IMR-90 (cell line): ENCODE data around the gene MICA. TPM values are rescaled to one million over a fixed set of nuclear protein-coding genes. Genes with fewer than 3 reads are reported as not detected.

Source experiments
- ATAC-seq: fragments of 200-7000 bp; cut with Tn5 transposase; 2 replicates; pipeline ENCODE4 v1.9.1; 2020; ENCODE audit warnings: low read depth, mild to moderate bottlenecking, moderate library complexity
- BruUV-seq: library from RNA; stranded (reverse); fragments of 400-500 nt; replicated peaks from 2 replicates; lab custom pipeline; 2021; lab: Mats Ljungman, UMichigan
- CTCF ChIA-PET: fragments of 300-600 bp; formaldehyde crosslinking; extraction: SDS; loops from one replicate; lab custom pipeline; 2021; ENCODE audit warnings: antibody characterized with exemption; lab: Yijun Ruan, JAX
- POLR2A ChIA-PET: fragments of 300-600 bp; sonication (Branson Sonifier 250); formaldehyde crosslinking; loops from one replicate; lab custom pipeline; 2022; ENCODE audit warnings: antibody characterized with exemption; ENCODE audit not compliant: unreplicated experiment; lab: Charles Lee
- DNase-seq: peaks from one replicate; pipeline ENCODE4 v3.0.0; 2013
- H2AFZ ChIP-seq: replicated peaks from 2 replicates; pipeline ENCODE3; 2013; ENCODE audit warnings: low read length, mild to moderate bottlenecking; ENCODE audit not compliant: poor library complexity
- H2AK5ac ChIP-seq: 2 replicates; pipeline ENCODE4 v1.6.1; 2013; ENCODE audit warnings: low read depth, low read length, inconsistent platforms
- H2AK9ac ChIP-seq: replicated peaks from 2 replicates; pipeline ENCODE3; 2013; ENCODE audit warnings: mild to moderate bottlenecking, low read depth, low read length, moderate library complexity; ENCODE audit not compliant: poor library complexity
- H2BK120ac ChIP-seq: 2 replicates; pipeline ENCODE4 v1.6.1; 2013; ENCODE audit warnings: low read depth, low read length, inconsistent platforms
- H2BK15ac ChIP-seq: 3 replicates; pipeline ENCODE4 v1.6.1; 2013; ENCODE audit warnings: low read depth, low read length, inconsistent platforms
- H2BK20ac ChIP-seq: 2 replicates; pipeline ENCODE4 v1.6.1; 2013; ENCODE audit warnings: low read depth, mild to moderate bottlenecking, inconsistent platforms, low read length, moderate library complexity
- H2BK5ac ChIP-seq: 2 replicates; pipeline ENCODE4 v1.6.1; 2013; ENCODE audit warnings: mild to moderate bottlenecking, low read depth, low read length, inconsistent platforms; ENCODE audit not compliant: poor library complexity, severe bottlenecking
- H3K14ac ChIP-seq: replicated peaks from 2 replicates; pipeline ENCODE4 v1.6.1; 2013; ENCODE audit warnings: low read depth, low read length, inconsistent platforms
- H3K18ac ChIP-seq: 2 replicates; pipeline ENCODE4 v1.6.1; 2013; ENCODE audit warnings: low read depth, low read length, control low read depth
- H3K23ac ChIP-seq: 2 replicates; pipeline ENCODE4 v1.6.1; 2013; ENCODE audit warnings: low read depth, low read length, inconsistent platforms
- H3K27ac ChIP-seq: 2 replicates; pipeline ENCODE4 v1.5.1; 2013; ENCODE audit warnings: mild to moderate bottlenecking, control low read depth, low read length; ENCODE audit not compliant: insufficient read depth
- H3K27me3 ChIP-seq: 2 replicates; pipeline ENCODE4 v1.6.1; 2013; ENCODE audit warnings: low read length; ENCODE audit not compliant: control insufficient read depth, insufficient read depth
- H3K36me3 ChIP-seq: 2 replicates; pipeline ENCODE4 v1.6.1; 2013; ENCODE audit warnings: low read length, mixed read lengths; ENCODE audit not compliant: control insufficient read depth, insufficient read depth
- H3K4ac ChIP-seq: 2 replicates; pipeline ENCODE4 v1.6.1; 2013; ENCODE audit warnings: low read depth, low read length, inconsistent platforms
- H3K4me1 ChIP-seq: 2 replicates; pipeline ENCODE4 v1.6.1; 2013; ENCODE audit warnings: low read length, mixed read lengths; ENCODE audit not compliant: control insufficient read depth, insufficient read depth
- H3K4me2 ChIP-seq: 2 replicates; pipeline ENCODE4 v1.6.1; 2013; ENCODE audit warnings: low read depth, mild to moderate bottlenecking, control low read depth, low read length, moderate library complexity
- H3K4me3 ChIP-seq: 2 replicates; pipeline ENCODE4 v1.5.1; 2013; ENCODE audit warnings: low read depth, mild to moderate bottlenecking, control low read depth, low read length, moderate library complexity; ENCODE audit not compliant: insufficient read depth
- H3K56ac ChIP-seq: 2 replicates; pipeline ENCODE4 v1.6.1; 2013; ENCODE audit warnings: low read length, inconsistent platforms; ENCODE audit not compliant: insufficient read depth; ENCODE audit errors: extremely low read depth
- H3K79me1 ChIP-seq, 2 experiments: 2 replicates each; pipeline ENCODE4 v1.6.1; 2013; ENCODE audit warnings: low read length in 2 of 2, inconsistent platforms in 1 of 2, low read depth in 1 of 2
- H3K9ac ChIP-seq: 2 replicates; pipeline ENCODE4 v1.6.1; 2013; ENCODE audit warnings: low read depth, low read length, control low read depth
- H3K9me1 ChIP-seq: 2 replicates; pipeline ENCODE4 v1.6.1; 2013; ENCODE audit warnings: low read length, inconsistent platforms; ENCODE audit not compliant: insufficient read depth
- H3K9me3 ChIP-seq: 2 replicates; pipeline ENCODE4 v1.6.1; 2013; ENCODE audit warnings: low read length; ENCODE audit not compliant: control insufficient read depth, insufficient read depth
- H4K20me1 ChIP-seq: 2 replicates; pipeline ENCODE4 v1.6.1; 2013; ENCODE audit warnings: low read length, inconsistent platforms; ENCODE audit not compliant: insufficient read depth
- H4K5ac ChIP-seq: 2 replicates; pipeline ENCODE4 v1.6.1; 2013; ENCODE audit warnings: mild to moderate bottlenecking, low read depth, low read length, control low read depth
- H4K8ac ChIP-seq, 2 experiments: 2 replicates each; pipeline ENCODE4 v1.6.1; 2013; ENCODE audit warnings: low read depth in 2 of 2, low read length in 2 of 2, control low read depth in 1 of 2, inconsistent platforms in 1 of 2
- H4K91ac ChIP-seq: 2 replicates; pipeline ENCODE4 v1.6.1; 2013; ENCODE audit warnings: low read depth, low read length, inconsistent platforms; ENCODE audit not compliant: insufficient read depth
- CHD1 ChIP-seq: IDR thresholded peaks from 2 replicates; pipeline ENCODE4 v1.6.1; 2012; ENCODE audit warnings: low read depth, low read length, improper control_type of control experiment
- ELK1 ChIP-seq: fragments of 150-350 bp; IDR thresholded peaks from 2 replicates; pipeline ENCODE4 v1.6.1; 2016; ENCODE audit warnings: low read depth, mild to moderate bottlenecking, low read length, moderate library complexity, borderline replicate concordance
- FOS ChIP-seq: fragments of 150-350 bp; IDR thresholded peaks from 2 replicates; pipeline ENCODE4 v1.6.1; 2016; ENCODE audit warnings: low read depth, low read length
- RAD21 ChIP-seq: IDR thresholded peaks from 2 replicates; pipeline ENCODE4 v1.6.1; 2012; ENCODE audit warnings: low read length, improper control_type of control experiment
- RCOR1 ChIP-seq: IDR thresholded peaks from 2 replicates; pipeline ENCODE4 v1.6.1; 2012; ENCODE audit warnings: mild to moderate bottlenecking, low read length, improper control_type of control experiment; ENCODE audit not compliant: insufficient replicate concordance
- WGBS, 2 experiments: methylation state at CpG; one replicate each; pipeline versions ENCODE4 v1.1.5 to v1.1.7; 2013; ENCODE audit warnings: missing lambda C conversion rate in 2 of 2; ENCODE audit not compliant: insufficient read length in 1 of 2; ENCODE audit errors: extremely low coverage in 2 of 2; 5-methylcytosine and 5-hydroxymethylcytosine counted together
- dilution Hi-C: fragments of 300-500 bp; cut with HindIII; formaldehyde crosslinking; loops from one replicate; pipeline ENCODE4 v1.14.3; 2018; ENCODE audit warnings: low sequenced_read_pairs; ENCODE audit not compliant: unreplicated experiment
- in situ Hi-C: fragments of 300-500 bp; cut with MboI; formaldehyde crosslinking; loops from 3 replicates; pipeline ENCODE4 v1.14.3; 2019; ENCODE audit warnings: low sequenced_read_pairs, inconsistent platforms, mixed read lengths
- intact Hi-C: fragments of 100-400 bp; cut with micrococcal nuclease; formaldehyde crosslinking; loops from 2 replicates; pipeline ENCODE4 v1.10.0; 2022
- polyA plus RNA-seq, 3 experiments: library from polyadenylated mRNA; depleted of rRNA; stranded (reverse); fragments of >200 nt; gene quantifications; 2 replicates each; pipeline ENCODE4 v1.2.3, GENCODE V29; 2012; ENCODE audit warnings: low replicate concordance in 1 of 3
- total RNA-seq: library from RNA; depleted of rRNA; stranded (reverse); fragments of >200 nt; gene quantifications from 2 replicates; pipeline ENCODE4 v1.2.3, GENCODE V29; 2012

Gene MICA
- total and polyA plus RNA-seq, 2 of the 4 experiments (the other 2 are of a cell fraction): 55.9 to 67.7 TPM

- peaks cover 5% of the 10 kb centered on the region for H3K4me1 ChIP-seq
- H3K4me3 ChIP-seq: peak overlapping the region; percentile 7; the same call in 1 of the 2 replicates
- H3K36me3 ChIP-seq: no peaks in the 10 kb centered on the region
- H2BK15ac ChIP-seq: peak overlapping the region; percentile 73; the same call in 1 of the 3 replicates
- H4K8ac ChIP-seq: peak overlapping the region; percentile 20 to 92; a peak in 3 of 4 replicates
- no peak for TF ChIP-seq CHD1
- TF ChIP-seq RCOR1: no peak
- no peak for TF ChIP-seq RAD21
- 0 out of 2 replicates have a peak, but pooled peaks have one; percentile 44 for TF ChIP-seq FOS
- no peak for TF ChIP-seq ELK1
- ATAC-seq (peak; percentile 8; the same call in 1 of the 2 replicates), DNase-seq (peak; percentile 81)
- H2AFZ ChIP-seq: no peak overlapping the region
- H3K18ac ChIP-seq: peak overlapping the region; percentile 22; the same call in 1 of the 2 replicates
- peak overlapping the region; percentile 84 for H2BK5ac ChIP-seq
- no peak overlapping the region for H2AK9ac ChIP-seq
- H3K14ac ChIP-seq: no peak overlapping the region; the same call in 1 of the 2 replicates
- no peak overlapping the region; the same call in 1 of the 2 replicates for H4K91ac ChIP-seq
- 0 out of 2 replicates have a peak overlapping the region, but pooled peaks have one; percentile 24 for H3K56ac ChIP-seq
- H3K9me3 ChIP-seq: no peaks in the 10 kb centered on the region
- intact Hi-C loops: loop anchor here (5.0 kb wide), 1 partner anchor 91 kb away; no protein-coding TSS in a partner anchor
- peak overlapping the region; percentile 4; the same call in 1 of the 2 replicates for H3K27ac ChIP-seq
- H4K5ac ChIP-seq: no peak overlapping the region
- no CpG with 5 or more reads among the region's 4 CpGs for WGBS, 2 experiments
- peak overlapping the region; percentile 54; the same call in 1 of the 2 replicates for H2AK5ac ChIP-seq
- 0 out of 2 replicates have a peak overlapping the region, but pooled peaks have one; percentile 7 for H2BK20ac ChIP-seq
- H3K9ac ChIP-seq: no peak overlapping the region
- peak overlapping the region; percentile 72 for H3K4me2 ChIP-seq
- CTCF ChIA-PET: interaction anchor here (1.2 kb wide), 1 partner anchor 41 kb away, joined by 3 read pairs; no protein-coding TSS in a partner anchor
- H4K20me1 ChIP-seq: peaks cover 30% of the 10 kb centered on the region
- H3K79me1 ChIP-seq: peaks cover 4 to 57% of the 10 kb centered on the region in 2 experiments; a peak in 3 of 4 replicates
- H3K9me1 ChIP-seq: peaks cover 7% of the 10 kb centered on the region
- dilution Hi-C loops: no loop called here
- peak overlapping the region; percentile 58 for H2BK120ac ChIP-seq
- H3K4ac ChIP-seq: peak overlapping the region; percentile 33; the same call in 1 of the 2 replicates
- H3K27me3 ChIP-seq: no peaks in the 10 kb centered on the region
- in situ Hi-C loops: loop anchor here (5.0 kb wide), 1 partner anchor 41 kb away; no protein-coding TSS in a partner anchor
- H3K23ac ChIP-seq: no peak overlapping the region
- POLR2A ChIA-PET: no interaction called here
- BruUV-seq: no TSS peak
Observed at GRCh38 chr6:31401403-31401802, 2.0 kb upstream of the MICA start.
